Measurements from ENCODE around the gene ZCCHC14.

- TF ChIP-seq CTCF (IDR thresholded peaks at IDR 0.05; ENCODE audit: control extremely low read depth in 1 of 3, insufficient read depth in 1 of 3, low read depth in 1 of 3, low read length in 3 of 3) (no peak), POLR2A (IDR thresholded peaks at IDR 0.05; ENCODE audit: control extremely low read depth in 1 of 2, low read depth in 2 of 2, low read length in 2 of 2) (no peak), USF2 (IDR thresholded peaks at IDR 0.05; ENCODE audit: low read length) (no peak), CEBPB (IDR thresholded peaks at IDR 0.05; ENCODE audit: low read depth, low read length) (no peak)
Measured at GRCh38 chr16:87451563-87452210, 41.1 kb downstream of the ZCCHC14 start.
